SU-DHL-6 (cell line): ENCODE results near the gene ARHGAP21.

ENCODE experiments used
- EZH2phosphoT487 ChIP-seq: fragments of 200-600 bp; sonication (generic), shearing (Covaris generic); conservative IDR thresholded peaks from 2 replicates; pipeline ENCODE4 v1.6.1; 2018; ENCODE audit warnings: mild to moderate bottlenecking, antibody characterized with exemption, low read length, moderate library complexity, mixed read lengths
- TF ChIP-seq, protein P1 (sequence below): fragments of 200-600 bp; sonication (generic); IDR thresholded peaks from one replicate; pipeline ENCODE4 v1.5.1; 2017; ENCODE audit warnings: antibody characterized with exemption, mild to moderate bottlenecking, low read length, moderate library complexity; ENCODE audit not compliant: insufficient read depth, poor library complexity, severe bottlenecking

GRCh38 chr10:24603333-24603732, 120.4 kb downstream of the ARHGAP21 start:
- TF ChIP-seq, protein P1, sequence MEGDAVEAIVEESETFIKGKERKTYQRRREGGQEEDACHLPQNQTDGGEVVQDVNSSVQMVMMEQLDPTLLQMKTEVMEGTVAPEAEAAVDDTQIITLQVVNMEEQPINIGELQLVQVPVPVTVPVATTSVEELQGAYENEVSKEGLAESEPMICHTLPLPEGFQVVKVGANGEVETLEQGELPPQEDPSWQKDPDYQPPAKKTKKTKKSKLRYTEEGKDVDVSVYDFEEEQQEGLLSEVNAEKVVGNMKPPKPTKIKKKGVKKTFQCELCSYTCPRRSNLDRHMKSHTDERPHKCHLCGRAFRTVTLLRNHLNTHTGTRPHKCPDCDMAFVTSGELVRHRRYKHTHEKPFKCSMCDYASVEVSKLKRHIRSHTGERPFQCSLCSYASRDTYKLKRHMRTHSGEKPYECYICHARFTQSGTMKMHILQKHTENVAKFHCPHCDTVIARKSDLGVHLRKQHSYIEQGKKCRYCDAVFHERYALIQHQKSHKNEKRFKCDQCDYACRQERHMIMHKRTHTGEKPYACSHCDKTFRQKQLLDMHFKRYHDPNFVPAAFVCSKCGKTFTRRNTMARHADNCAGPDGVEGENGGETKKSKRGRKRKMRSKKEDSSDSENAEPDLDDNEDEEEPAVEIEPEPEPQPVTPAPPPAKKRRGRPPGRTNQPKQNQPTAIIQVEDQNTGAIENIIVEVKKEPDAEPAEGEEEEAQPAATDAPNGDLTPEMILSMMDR: no peak
- no peak for TF ChIP-seq EZH2phosphoT487
